Heart left ventricle (tissue), 13 donors: Measurements from ENCODE around the gene TPD52L2.
"Not testable (repeated sequence)": the region's sequence is repeated elsewhere in the genome, so short reads cannot be mapped to it uniquely, and the experiment has no call there.

ENCODE experiments used
- CTCF ChIP-seq, 12 donors: fragments of 200-600 bp; sonication (generic) in 4 of 12; IDR thresholded peaks; one replicate each; pipeline versions ENCODE4 v1.5.0 to v1.8.0; 2018 to 2022; ENCODE audit warnings: antibody characterized with exemption in 12 of 12, mild to moderate bottlenecking in 5 of 12
- POLR2A ChIP-seq, 2 donors: fragments of 450-650 bp; IDR thresholded peaks; one replicate each; pipeline ENCODE4 v1.6.1; 2017; ENCODE audit warnings: antibody characterized with exemption in 2 of 2, mild to moderate bottlenecking in 2 of 2, moderate library complexity in 2 of 2
- donor health status: ischemic (EF 13 %, LVEDD 7.1; RV severe dilation, severe dysfunction).
- donor health status: DM: no; HTN: yes; CAD: no.
- donor health status: DM: no; HTN: no; CAD: no.
- donor health status: ischemic (EF 25% LVEDD 6.9; RV normal size, moderate dysfunction).
- donor health status: ischemic (EF 25% LVEDD 5.7; RV mildly dilated, moderate dysfunction).
- donor health status: ischemic (EF 35%, LVEDD 5.7; RV mildly dilated, moderate dysfunction).
- donor health status: nonischemic (EF 11% LVEDD 7.7; RV severe dilation, severe dysfunction).
- donor health status: DM: yes; HTN: yes; CAD: no.
- donor health status: PGD.
- donor health status: ischemic (EF 29% LVEDD 5.4; RV normal size, mild dysfunction).
- donor health status: nonischemic (EF 23%, LVEDD 6.1; RV moderate dilation, normal function).

- not testable (repeated sequence) for TF ChIP-seq CTCF, POLR2A (IDR thresholded peaks at IDR 0.05)
Measured at GRCh38 chr20:63880901-63881300, 15.8 kb downstream of the TPD52L2 start.
